ENCODE data around the gene CCL20.

CCL20 gene

DNA sequence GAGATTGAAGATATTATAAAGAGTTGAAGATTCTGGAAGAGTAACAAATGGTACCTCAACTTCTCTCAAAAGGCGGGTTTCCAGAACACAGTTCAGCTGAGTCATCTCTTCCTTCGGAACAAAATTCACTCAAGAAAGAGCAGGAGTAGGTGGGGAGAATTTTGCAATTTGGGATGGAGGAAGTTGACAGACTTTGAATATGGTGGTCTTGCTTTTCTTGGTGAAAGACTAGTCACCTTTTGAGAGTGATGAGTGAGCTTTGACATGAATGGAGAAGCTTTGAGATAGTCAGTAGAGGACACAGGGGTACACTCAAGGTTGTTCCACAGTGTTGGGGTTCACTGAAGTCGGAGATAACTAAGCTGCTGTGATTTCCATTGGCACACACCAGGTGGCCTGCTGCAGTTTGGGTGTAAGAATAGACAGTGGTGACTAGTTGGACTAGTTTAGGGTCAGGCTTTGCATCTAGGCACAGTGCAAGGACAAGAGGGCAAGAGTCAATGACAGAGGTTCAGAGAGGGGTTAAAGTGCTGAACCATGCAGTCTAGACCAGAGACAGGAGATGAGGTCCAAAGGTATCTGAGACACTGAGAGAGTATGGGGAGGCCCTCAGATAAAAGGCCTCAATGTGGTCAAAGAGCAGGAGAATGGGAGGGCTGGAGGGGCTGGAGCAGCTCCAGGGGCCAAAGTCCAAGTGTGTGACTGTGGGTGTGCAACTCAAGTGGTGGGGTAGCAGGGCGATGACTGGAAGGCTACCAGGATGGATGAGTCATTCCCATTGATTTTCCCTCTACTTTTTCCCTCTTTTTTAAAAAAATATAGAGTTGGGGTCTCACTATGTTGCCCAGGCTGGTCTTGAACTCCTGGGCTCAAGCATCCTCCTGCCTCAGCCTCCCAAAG, 7.7 kb downstream of the CCL20 start:
- no peaks in the 10 kb centered on the region for H3K27me3 ChIP-seq (ENCODE audit: insufficient read depth, low read length)
- 94% methylated on average over 3 of the region's 4 CpGs for WGBS
- no peak overlapping the region for H3K27ac ChIP-seq (ENCODE audit: low read depth, low read length)

DNA sequence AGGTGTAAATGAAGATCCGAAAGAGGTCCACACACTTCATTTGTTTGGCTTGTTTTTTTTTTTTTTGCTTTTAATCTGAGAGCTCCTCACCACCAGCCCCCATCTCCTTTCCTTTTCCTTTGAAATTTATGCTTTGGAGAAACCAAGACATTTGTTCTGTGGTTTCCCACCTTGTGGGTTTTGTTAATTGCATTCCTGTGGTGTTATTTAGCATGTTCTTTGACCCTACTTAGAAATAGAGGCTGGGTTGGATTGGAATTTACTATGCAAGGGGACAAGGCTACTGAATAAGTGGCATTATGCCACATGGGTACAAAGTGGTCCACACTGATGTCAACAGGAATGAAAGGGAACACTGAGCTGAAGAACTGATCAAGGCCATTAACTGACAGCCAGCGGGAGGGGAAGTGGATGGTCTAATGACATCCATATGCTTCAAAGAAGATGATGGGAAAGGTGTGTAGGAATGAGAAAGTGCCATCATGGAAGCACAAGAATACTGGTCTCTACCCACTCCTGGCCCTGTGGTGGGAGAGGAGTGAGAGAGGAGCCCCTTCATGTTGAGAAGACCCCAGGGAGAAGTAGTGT, 8.9 kb downstream of the CCL20 start:
- H3K4me1 ChIP-seq (ENCODE audit: insufficient read depth, low read length): peaks cover 9% of the 10 kb centered on the region; the same call in 1 of the 2 replicates
- H3K27ac ChIP-seq (ENCODE audit: low read depth, low read length): no peak overlapping the region
- no peaks in the 10 kb centered on the region for H3K9me3 ChIP-seq (ENCODE audit: insufficient read depth, low read depth, low read length)
- H3K9ac ChIP-seq (ENCODE audit: low read depth, low read length): no peak overlapping the region
- H3K27me3 ChIP-seq (ENCODE audit: insufficient read depth, low read length): no peaks in the 10 kb centered on the region
- no peaks in the 10 kb centered on the region for H3K36me3 ChIP-seq (ENCODE audit: insufficient read depth, low read length)
- H3K4me3 ChIP-seq (ENCODE audit: low read length): no peak overlapping the region
- 93% methylated on average over 1 of the region's 2 CpGs for WGBS

More for the DNA sequence above, 7.7 kb downstream of the CCL20 start:
- Histone ChIP-seq H3K9ac (ENCODE audit: low read depth, low read length) (no peak overlapping the region), H3K9me3 (ENCODE audit: insufficient read depth, low read depth, low read length) (no peaks in the 10 kb centered on the region), H3K36me3 (ENCODE audit: insufficient read depth, low read length) (no peaks in the 10 kb centered on the region), H3K4me3 (ENCODE audit: low read length) (no peak overlapping the region), H3K4me1 (ENCODE audit: insufficient read depth, low read length) (peaks cover 10% of the 10 kb centered on the region; the same call in 1 of the 2 replicates)

DNA sequence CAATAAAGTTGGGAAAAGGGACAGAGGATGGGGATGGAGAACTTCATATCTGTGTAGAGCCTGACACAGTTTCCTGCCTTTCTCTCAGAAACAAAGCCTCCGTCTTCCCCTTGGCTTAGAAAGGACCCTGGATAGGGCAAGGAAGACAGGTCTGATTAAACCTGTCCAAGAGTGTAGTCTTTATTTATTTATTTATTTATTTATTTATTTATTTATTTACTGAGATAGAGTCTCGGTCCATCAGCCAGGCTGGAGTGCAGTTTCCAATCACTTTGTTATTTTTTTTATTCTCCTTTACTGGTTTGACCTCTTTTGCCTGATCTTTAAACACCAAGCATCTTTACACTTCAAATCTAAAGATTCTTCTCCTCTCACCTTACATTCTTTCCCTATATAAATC, 10.3 kb downstream of the CCL20 start:
- Histone ChIP-seq H3K4me3 (ENCODE audit: low read length) (no peak overlapping the region), H3K9ac (ENCODE audit: low read depth, low read length) (no peak overlapping the region), H3K27me3 (ENCODE audit: insufficient read depth, low read length) (no peaks in the 10 kb centered on the region), H3K27ac (ENCODE audit: low read depth, low read length) (no peak overlapping the region), H3K4me1 (ENCODE audit: insufficient read depth, low read length) (no peaks in the 10 kb centered on the region), H3K9me3 (ENCODE audit: insufficient read depth, low read depth, low read length) (no peaks in the 10 kb centered on the region), H3K36me3 (ENCODE audit: insufficient read depth, low read length) (no peaks in the 10 kb centered on the region)
- WGBS: 61% methylated on average over 2 of the region's 2 CpGs

DNA sequence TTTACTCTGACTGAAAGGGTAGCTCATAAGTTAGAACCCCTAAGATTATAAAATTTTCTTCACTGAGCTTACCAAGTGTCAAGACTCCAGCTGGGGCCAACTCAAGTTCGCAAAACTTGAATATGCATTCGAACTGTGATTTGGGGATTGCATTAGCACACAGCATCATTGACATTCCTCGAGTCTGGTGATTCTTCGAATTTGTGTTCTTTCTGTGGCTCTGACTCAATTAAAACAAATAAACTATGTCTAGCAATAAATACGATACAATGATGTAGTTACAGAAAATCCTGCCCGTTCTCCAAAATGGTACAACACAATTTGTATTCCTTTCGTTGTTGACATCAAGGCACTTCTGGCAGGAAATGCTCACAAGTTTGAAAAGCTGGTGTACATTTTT, 11.1 kb downstream of the CCL20 start:
- Histone ChIP-seq H3K27me3 (ENCODE audit: insufficient read depth, low read length) (no peaks in the 10 kb centered on the region), H3K9me3 (ENCODE audit: insufficient read depth, low read depth, low read length) (no peaks in the 10 kb centered on the region), H3K36me3 (ENCODE audit: insufficient read depth, low read length) (no peaks in the 10 kb centered on the region), H3K4me1 (ENCODE audit: insufficient read depth, low read length) (no peaks in the 10 kb centered on the region), H3K9ac (ENCODE audit: low read depth, low read length) (no peak overlapping the region), H3K27ac (ENCODE audit: low read depth, low read length) (no peak overlapping the region), H3K4me3 (ENCODE audit: low read length) (no peak overlapping the region)
- WGBS: 94% methylated on average over 7 of the region's 7 CpGs

DNA sequence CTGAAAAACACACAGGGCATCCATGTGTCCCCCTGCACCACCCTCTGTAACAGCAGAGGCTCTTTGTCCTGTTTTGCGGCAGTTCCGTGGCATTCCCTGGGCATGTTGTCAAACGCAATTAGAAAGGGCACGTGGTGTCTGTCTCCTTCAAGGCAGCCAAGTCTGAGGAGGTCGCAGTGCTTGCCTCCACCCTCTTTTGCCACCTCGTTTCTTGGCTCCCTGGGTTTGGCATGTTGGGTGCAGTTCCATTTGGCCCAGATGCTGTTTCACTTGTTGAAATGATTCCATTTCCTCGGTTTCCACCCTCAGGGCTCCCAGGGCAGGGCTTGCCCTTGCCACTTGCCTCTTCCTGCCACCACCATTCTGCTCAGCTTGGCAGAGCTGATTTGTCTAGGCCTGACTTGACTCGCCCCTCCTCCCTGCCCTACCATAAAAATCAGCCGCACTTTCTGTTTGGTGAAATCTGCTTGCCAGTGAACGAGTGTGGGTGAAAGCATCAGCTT, 12.4 kb downstream of the CCL20 start:
- no peak overlapping the region for H3K9ac ChIP-seq (ENCODE audit: low read depth, low read length)
- no peak overlapping the region for H3K4me3 ChIP-seq (ENCODE audit: low read length)
- H3K4me1 ChIP-seq (ENCODE audit: insufficient read depth, low read length): no peaks in the 10 kb centered on the region
- WGBS: 90% methylated on average over 10 of the region's 10 CpGs
- H3K27ac ChIP-seq (ENCODE audit: low read depth, low read length): no peak overlapping the region
- no peaks in the 10 kb centered on the region for H3K9me3 ChIP-seq (ENCODE audit: insufficient read depth, low read depth, low read length)
- no peaks in the 10 kb centered on the region for H3K27me3 ChIP-seq (ENCODE audit: insufficient read depth, low read length)
- H3K36me3 ChIP-seq (ENCODE audit: insufficient read depth, low read length): no peaks in the 10 kb centered on the region

DNA sequence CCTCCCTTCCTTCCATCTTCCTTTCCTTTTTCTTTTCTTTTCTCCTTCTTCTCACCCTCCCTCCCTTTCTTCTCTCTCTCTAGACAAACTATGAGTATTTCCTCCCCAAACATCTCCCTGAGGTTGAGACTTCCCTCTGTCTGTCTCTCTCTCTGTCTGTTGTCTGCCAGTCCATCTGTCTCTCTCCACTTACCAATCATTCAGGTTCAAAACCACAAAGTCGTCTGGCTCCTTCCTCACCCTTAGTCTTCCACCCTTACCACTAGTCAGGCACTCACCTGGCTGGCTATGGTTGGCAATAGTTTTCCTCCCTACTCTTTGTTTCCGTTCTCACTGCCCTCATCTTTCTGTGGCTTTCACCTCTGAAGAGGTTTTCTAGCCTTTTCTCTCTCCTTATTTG, 12.9 kb downstream of the CCL20 start:
- no peaks in the 10 kb centered on the region for H3K9me3 ChIP-seq (ENCODE audit: insufficient read depth, low read depth, low read length)

DNA sequence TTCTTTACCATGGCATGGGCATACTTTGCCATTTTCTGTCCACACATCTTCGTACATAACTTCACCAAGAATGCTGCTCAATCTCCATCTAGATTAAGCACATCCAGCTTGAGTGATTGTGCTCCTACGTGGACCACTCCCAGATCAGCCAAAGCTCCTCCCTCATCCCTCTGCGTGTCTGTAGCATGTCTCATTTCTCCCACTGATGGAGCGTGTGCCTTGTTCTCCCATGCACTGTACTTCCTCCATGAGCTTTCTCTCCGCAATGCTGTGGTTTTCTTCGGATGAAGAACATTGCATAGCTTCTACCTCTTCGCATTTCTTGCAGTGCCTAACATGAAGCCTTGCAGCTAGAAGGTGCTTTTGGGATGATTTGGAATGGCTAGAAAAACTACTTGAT, 13.5 kb downstream of the CCL20 start:
- no peak overlapping the region for H3K27ac ChIP-seq (ENCODE audit: low read depth, low read length)
- no peaks in the 10 kb centered on the region for H3K36me3 ChIP-seq (ENCODE audit: insufficient read depth, low read length)
- WGBS: 95% methylated on average over 7 of the region's 7 CpGs
- H3K9ac ChIP-seq (ENCODE audit: low read depth, low read length): no peak overlapping the region
- H3K9me3 ChIP-seq (ENCODE audit: insufficient read depth, low read depth, low read length): no peaks in the 10 kb centered on the region
- no peaks in the 10 kb centered on the region for H3K4me1 ChIP-seq (ENCODE audit: insufficient read depth, low read length)
- no peak overlapping the region for H3K4me3 ChIP-seq (ENCODE audit: low read length)
- H3K27me3 ChIP-seq (ENCODE audit: insufficient read depth, low read length): no peaks in the 10 kb centered on the region

More for the DNA sequence above, 12.9 kb downstream of the CCL20 start:
- Histone ChIP-seq H3K9ac (ENCODE audit: low read depth, low read length) (no peak overlapping the region), H3K36me3 (ENCODE audit: insufficient read depth, low read length) (no peaks in the 10 kb centered on the region), H3K27me3 (ENCODE audit: insufficient read depth, low read length) (no peaks in the 10 kb centered on the region), H3K4me3 (ENCODE audit: low read length) (no peak overlapping the region), H3K27ac (ENCODE audit: low read depth, low read length) (no peak overlapping the region), H3K4me1 (ENCODE audit: insufficient read depth, low read length) (no peaks in the 10 kb centered on the region)
- WGBS: 37% methylated on average over 2 of the region's 2 CpGs

DNA sequence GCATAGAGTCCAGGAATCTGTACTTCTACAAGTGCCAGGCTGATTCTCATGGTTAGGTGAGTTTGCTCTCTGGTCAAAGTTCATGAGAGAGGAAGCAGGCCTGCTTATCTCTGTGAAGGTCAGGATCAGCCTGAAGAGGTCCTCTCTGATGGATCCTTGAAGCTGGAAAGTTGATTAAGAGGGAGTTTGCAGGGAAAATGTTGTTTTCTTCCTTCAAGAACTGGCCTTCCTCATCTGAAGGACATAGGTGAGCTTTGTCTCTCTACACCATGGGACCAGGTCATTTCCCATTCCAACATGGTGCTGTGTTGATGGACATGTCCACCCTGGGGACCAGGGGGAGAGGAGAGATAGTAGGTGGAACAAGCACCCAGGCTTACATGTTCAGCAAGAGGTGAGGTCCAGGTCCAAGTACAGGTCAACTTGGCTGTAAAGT, 14.9 kb downstream of the CCL20 start:
- Histone ChIP-seq H3K4me3 (ENCODE audit: low read length) (no peak overlapping the region), H3K27me3 (ENCODE audit: insufficient read depth, low read length) (no peaks in the 10 kb centered on the region), H3K9ac (ENCODE audit: low read depth, low read length) (no peak overlapping the region), H3K9me3 (ENCODE audit: insufficient read depth, low read depth, low read length) (no peaks in the 10 kb centered on the region), H3K4me1 (ENCODE audit: insufficient read depth, low read length) (no peaks in the 10 kb centered on the region), H3K27ac (ENCODE audit: low read depth, low read length) (no peak overlapping the region), H3K36me3 (ENCODE audit: insufficient read depth, low read length) (no peaks in the 10 kb centered on the region)

DNA sequence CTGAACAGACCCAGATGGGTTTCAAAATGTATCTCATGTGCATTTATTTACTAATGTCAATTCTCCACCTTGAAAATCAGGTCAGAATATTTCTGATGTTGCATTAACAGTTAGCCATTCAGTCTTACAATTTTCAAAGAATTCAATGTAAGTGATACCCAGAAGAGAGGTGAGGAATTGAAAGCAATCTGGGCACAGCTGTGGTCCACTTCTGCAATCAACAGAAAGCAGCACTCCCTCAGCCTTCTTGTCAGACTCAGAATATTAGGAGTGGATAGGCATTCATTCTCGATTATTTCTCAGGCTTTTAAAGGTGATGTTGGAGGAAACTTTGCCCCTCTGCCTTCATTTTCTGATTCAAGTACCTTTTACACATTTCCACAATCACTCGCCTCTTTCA, 15.7 kb downstream of the CCL20 start:
- no peaks in the 10 kb centered on the region for H3K27me3 ChIP-seq (ENCODE audit: insufficient read depth, low read length)
- no peak overlapping the region for H3K4me3 ChIP-seq (ENCODE audit: low read length)
- no peaks in the 10 kb centered on the region for H3K4me1 ChIP-seq (ENCODE audit: insufficient read depth, low read length)
- no peaks in the 10 kb centered on the region for H3K9me3 ChIP-seq (ENCODE audit: insufficient read depth, low read depth, low read length)
- H3K27ac ChIP-seq (ENCODE audit: low read depth, low read length): no peak overlapping the region
- no peak overlapping the region for H3K9ac ChIP-seq (ENCODE audit: low read depth, low read length)
- no peaks in the 10 kb centered on the region for H3K36me3 ChIP-seq (ENCODE audit: insufficient read depth, low read length)
- 92% methylated on average over 2 of the region's 2 CpGs for WGBS

DNA sequence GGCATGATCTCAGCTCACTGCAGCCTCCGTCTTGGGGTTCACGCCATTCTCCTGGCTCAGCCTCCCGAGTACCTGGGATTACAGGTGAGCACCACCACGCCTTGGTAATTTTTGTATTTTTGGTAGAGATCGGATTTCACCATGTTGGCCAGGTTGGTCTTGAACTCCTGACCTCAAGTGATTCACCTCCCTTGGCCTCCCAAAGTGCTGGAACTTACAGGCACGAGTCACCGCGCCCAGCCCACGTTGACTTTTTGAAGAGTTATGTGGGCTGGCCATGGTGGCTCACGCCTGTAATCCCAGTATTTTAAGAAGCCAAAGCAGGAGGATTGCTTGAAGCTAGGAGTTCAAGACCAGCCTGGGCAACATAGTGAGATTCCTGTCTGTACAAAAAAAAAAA, 20.8 kb downstream of the CCL20 start:
- H3K9ac ChIP-seq (ENCODE audit: low read depth, low read length): no peak overlapping the region

DNA sequence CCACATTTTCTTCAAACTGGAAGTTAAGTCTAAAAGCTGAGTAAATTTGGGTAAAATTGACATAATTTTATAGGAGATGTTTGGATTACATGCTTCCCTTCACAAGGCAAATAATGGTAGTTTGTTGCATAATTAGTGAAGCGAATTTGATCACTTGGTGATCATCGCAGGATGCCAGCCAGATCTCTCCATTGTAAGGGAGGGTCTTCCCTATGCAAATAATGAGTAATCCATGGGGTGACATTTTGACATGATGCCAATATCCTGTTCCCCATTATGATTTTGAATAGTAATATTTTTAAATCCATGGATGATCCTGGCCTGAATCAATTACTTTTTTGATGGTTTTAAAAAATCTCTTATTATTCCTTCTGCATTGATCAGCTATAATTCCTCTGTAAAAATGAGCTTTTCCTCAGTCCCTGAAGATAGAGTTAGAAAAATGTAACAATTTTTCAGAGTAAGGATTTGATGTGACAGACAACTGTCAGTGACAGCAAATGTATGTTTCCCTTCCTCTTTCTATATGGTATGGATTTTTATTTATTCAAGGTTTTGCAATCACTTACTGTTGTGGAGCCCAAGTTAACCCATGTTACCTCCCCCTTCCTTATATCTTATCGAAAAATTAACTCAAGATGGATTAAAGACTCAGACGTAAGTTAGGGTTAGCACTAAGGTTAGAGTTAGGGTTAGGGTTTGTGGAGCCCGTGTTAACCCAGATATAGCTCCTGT, 21.4 kb downstream of the CCL20 start:
- no peaks in the 10 kb centered on the region for H3K4me1 ChIP-seq (ENCODE audit: insufficient read depth, low read length)
- H3K27ac ChIP-seq (ENCODE audit: low read depth, low read length): no peak overlapping the region
- no peaks in the 10 kb centered on the region for H3K27me3 ChIP-seq (ENCODE audit: insufficient read depth, low read length)
- WGBS: 90% methylated on average over 5 of the region's 5 CpGs
- H3K9ac ChIP-seq (ENCODE audit: low read depth, low read length): no peak overlapping the region
- H3K9me3 ChIP-seq (ENCODE audit: insufficient read depth, low read depth, low read length): no peaks in the 10 kb centered on the region
- H3K4me3 ChIP-seq (ENCODE audit: low read length): no peak overlapping the region
- no peaks in the 10 kb centered on the region for H3K36me3 ChIP-seq (ENCODE audit: insufficient read depth, low read length)

More for the DNA sequence above, 20.8 kb downstream of the CCL20 start:
- 96% methylated on average over 10 of the region's 10 CpGs for WGBS
- Histone ChIP-seq H3K4me1 (ENCODE audit: insufficient read depth, low read length) (no peaks in the 10 kb centered on the region), H3K9me3 (ENCODE audit: insufficient read depth, low read depth, low read length) (no peaks in the 10 kb centered on the region), H3K36me3 (ENCODE audit: insufficient read depth, low read length) (no peaks in the 10 kb centered on the region), H3K27me3 (ENCODE audit: insufficient read depth, low read length) (no peaks in the 10 kb centered on the region), H3K27ac (ENCODE audit: low read depth, low read length) (no peak overlapping the region), H3K4me3 (ENCODE audit: low read length) (no peak overlapping the region)
